GM12892 (cell line): ENCODE results near the gene NRXN3.

ENCODE experiments used
- DNase-seq: peaks from one replicate; pipeline ENCODE4 v3.0.0; 2011; ENCODE audit not compliant: insufficient read length
- FAIRE-seq: peaks from 2 replicates; lab custom pipeline; 2011; peaks lifted over from hg19 to GRCh38; lab: Jason Lieb, UNC
- POLR2A ChIP-seq: IDR thresholded peaks from 2 replicates; pipeline ENCODE4 v1.6.1; 2011; ENCODE audit warnings: low read depth, low read length, control low read depth
- POLR2AphosphoS5 ChIP-seq: IDR thresholded peaks from 2 replicates; pipeline ENCODE4 v1.6.1; 2011; ENCODE audit warnings: low read depth, low read length, control low read depth
- TAF1 ChIP-seq: IDR thresholded peaks from 2 replicates; pipeline ENCODE4 v1.6.1; 2011; ENCODE audit warnings: low read depth, mild to moderate bottlenecking, control low read depth, low read length, borderline replicate concordance

Gene NRXN3

DNA sequence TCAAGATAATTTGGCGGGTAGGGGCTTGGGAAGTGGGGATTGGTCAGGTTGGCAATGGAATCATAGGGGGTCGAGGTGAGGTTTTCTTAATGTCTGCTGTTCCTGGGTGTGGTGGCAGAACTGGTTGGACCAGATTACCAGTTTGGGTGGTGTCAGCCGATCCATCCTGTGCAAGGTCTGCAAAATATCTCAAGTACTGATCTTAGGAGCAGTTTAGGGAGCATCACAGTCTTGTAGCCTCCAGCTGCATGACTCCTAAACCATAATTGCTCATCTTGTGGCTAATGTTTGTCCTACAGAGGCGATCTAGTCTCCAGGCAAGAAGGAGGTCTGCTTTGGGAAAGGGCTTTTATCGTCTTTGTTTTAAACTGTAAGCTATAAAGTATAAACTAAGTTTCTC lies 1172.8 kb downstream of the NRXN3 start:
- DNase-seq (no peak), FAIRE-seq (no peak)
- TF ChIP-seq POLR2AphosphoS5: no peak
- TF ChIP-seq POLR2A: no peak
- no peak for TF ChIP-seq TAF1

- TF ChIP-seq TAF1 (no peak), POLR2AphosphoS5 (no peak), POLR2A (no peak)
- FAIRE-seq: no peak
- no peak for DNase-seq
Observed at GRCh38 chr14:79351011-79351410, 1180.8 kb downstream of the NRXN3 start.

DNA sequence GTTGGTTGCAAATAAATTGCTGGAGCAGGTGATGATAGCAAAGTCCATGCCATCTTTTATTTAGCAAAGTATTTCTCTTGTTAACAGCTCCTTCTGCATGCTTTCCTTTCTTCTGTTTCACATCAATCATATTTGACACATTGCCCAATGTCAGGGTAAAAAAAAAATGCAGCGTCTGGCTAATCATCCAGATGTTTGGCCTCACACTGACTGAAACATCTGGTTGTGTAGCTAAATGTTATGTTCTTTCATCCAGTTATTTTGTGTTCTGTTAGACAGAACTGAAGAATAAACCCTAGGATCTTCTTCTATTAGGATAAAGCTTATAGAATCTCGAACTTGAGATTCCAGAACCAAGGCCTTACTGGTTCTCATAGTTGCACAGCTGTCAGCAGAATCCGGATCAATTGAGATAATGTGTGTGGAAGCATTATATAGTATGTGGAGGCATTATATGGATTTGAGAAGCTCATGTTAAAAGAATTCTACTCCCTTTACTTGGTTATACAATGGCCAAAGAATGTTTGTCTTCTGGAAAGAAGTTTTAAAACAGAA lies 1182.0 kb downstream of the NRXN3 start:
- FAIRE-seq: no peak
- TF ChIP-seq POLR2A (no peak), TAF1 (no peak), POLR2AphosphoS5 (no peak)
- DNase-seq: no peak

- no peak for FAIRE-seq
- DNase-seq: no peak
- TF ChIP-seq TAF1 (no peak), POLR2A (no peak), POLR2AphosphoS5 (no peak)
Observed at GRCh38 chr14:79354336-79354735, 1184.2 kb downstream of the NRXN3 start.

DNA sequence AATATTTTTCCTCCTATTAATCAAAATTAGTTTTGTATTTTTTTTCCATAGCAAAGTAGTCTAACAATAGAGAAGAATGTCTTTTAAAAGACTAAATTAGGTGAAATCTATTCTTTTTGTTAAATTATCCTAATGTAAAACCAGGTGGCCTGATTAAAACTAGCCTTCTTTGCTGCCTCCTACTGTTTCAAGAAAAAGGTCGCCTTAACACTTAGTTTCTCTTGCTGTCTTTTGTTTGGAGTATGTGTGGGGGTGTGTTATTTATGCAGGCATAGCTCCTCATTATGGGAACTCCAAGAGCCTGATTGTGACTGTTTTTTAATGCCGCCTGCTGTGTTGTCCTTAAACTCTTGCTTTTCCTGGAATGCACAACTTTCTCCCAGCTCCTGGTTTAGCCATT lies 1185.9 kb downstream of the NRXN3 start:
- FAIRE-seq (no peak), DNase-seq (no peak)
- TF ChIP-seq POLR2A: no peak
- no peak for TF ChIP-seq TAF1
- no peak for TF ChIP-seq POLR2AphosphoS5

DNA sequence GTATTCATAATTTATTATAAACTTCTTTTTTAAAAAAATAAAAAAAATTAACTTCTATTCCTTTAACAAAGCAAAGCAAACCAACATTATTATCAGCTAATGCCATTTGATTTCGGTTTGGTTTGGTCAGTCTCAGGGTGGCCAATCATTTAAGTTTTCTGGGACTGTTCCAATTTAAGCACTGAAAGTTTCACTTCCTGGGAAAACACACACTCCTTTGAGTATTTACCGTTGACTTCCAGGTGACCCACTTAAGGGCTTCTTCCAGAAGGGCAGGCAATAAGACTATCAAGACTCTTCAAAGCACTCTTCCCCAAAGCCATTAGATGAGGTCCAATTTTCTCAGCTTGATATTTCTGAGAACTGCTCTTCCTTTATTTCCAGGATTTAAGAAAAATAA lies 1187.1 kb downstream of the NRXN3 start:
- TF ChIP-seq POLR2A (no peak), TAF1 (no peak), POLR2AphosphoS5 (no peak)
- FAIRE-seq (no peak), DNase-seq (no peak)

DNA sequence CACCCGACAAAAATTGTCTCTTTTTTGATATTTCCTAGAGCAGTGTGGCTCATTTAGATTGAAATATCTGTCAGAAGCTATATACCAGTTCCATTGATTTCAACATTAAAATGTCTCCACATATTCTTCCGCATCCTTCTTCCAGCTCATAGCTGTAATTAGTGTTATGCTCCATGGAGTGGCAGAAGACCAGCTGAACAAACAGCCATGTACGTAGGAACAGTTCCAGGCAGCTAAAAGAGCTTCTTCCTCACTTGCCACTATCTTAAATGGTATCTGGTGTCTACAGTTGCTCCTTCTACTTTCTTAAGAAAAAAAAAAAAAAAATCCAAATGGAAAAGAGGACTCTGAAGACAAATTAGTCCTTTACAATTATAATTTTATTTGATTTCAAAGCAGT lies 1193.1 kb downstream of the NRXN3 start:
- no peak for DNase-seq
- no peak for TF ChIP-seq TAF1
- no peak for TF ChIP-seq POLR2A
- TF ChIP-seq POLR2AphosphoS5: no peak
- FAIRE-seq: no peak

DNA sequence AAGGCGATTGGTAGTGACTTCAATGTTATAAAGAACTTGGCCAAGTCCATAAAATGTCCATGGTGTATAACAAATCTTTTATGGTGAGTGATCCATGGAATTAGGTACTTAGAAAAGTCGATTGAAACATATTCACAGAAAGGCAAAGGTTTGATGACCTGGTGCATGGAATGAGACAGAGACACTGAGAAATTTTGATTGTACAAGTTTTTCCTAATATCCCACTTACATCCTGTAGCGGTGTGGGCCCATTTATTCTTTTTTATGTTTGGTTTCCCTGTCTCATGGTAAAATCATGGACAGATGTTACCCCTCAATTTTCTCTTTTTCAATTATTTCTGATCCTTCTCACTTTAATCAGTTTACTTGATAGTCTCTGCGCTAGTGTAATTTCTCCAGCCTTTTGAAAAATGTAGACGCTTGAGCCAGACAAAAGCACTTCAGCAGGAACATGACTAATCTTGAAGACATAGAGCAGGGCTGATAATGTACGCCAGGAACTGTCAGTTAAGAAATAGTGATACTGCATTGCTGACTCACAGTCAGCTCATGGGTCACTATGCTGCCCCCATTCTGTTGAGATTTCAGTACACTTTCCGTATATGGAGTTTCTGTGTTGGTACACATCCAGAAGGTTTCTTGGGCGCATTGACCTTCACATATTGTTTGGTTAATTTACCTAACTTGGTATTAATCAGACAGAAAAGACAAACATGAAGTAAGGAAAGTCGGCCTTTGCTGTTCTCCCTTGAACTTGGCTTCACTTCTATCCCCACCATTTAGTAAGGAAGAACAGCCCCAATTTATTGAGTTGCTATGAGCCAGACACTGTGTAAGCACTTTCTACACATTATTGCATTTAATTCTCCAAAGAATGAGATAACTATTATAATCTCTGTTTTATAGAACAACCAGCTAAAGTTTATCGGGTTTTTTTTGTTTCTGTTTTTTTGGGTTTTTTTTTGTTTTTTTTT lies 1199.5 kb downstream of the NRXN3 start:
- DNase-seq (no peak), FAIRE-seq (no peak)
- TF ChIP-seq POLR2A (no peak), POLR2AphosphoS5 (no peak), TAF1 (no peak)

- FAIRE-seq: no peak
- no peak for DNase-seq
- TF ChIP-seq POLR2AphosphoS5: no peak
- TF ChIP-seq TAF1: no peak
- no peak for TF ChIP-seq POLR2A
Observed at GRCh38 chr14:79370969-79371368, 1200.8 kb downstream of the NRXN3 start.

- DNase-seq: no peak
- no peak for TF ChIP-seq POLR2AphosphoS5
- TF ChIP-seq POLR2A: no peak
- no peak for TF ChIP-seq TAF1
- no peak for FAIRE-seq
Observed at GRCh38 chr14:79373451-79373850, 1203.3 kb downstream of the NRXN3 start.

GRCh38 chr14:79375356-79375755 lies 1205.2 kb downstream of the NRXN3 start:
- FAIRE-seq: no peak
- no peak for DNase-seq

GRCh38 chr14:79376557-79376956 lies 1206.4 kb downstream of the NRXN3 start:
- TF ChIP-seq POLR2A: no peak
- TF ChIP-seq TAF1: no peak
- TF ChIP-seq POLR2AphosphoS5: no peak
- FAIRE-seq (no peak), DNase-seq (no peak)

More at GRCh38 chr14:79375356-79375755, 1205.2 kb downstream of the NRXN3 start:
- TF ChIP-seq TAF1 (no peak), POLR2AphosphoS5 (no peak), POLR2A (no peak)

GRCh38 chr14:79378020-79378419 lies 1207.8 kb downstream of the NRXN3 start:
- DNase-seq: no peak
- FAIRE-seq: no peak
- TF ChIP-seq POLR2AphosphoS5 (no peak), TAF1 (no peak), POLR2A (no peak)
